Kidney (tissue), 14 donors: ENCODE results near the gene TNFSF13. TPM values are rescaled to one million over a fixed set of nuclear protein-coding genes. Genes with fewer than 3 reads are reported as not detected.

Experiments
- DNase-seq, 5 donors: peaks; one replicate each; pipeline ENCODE4 v3.0.0-alpha.2; 2013 to 2020
- FAIRE-seq: peaks from 2 replicates; lab custom pipeline; 2012; peaks lifted over from hg19 to GRCh38; lab: Jason Lieb, UNC
- H3K27ac ChIP-seq, 2 donors: one replicate each; pipeline ENCODE4 v1.7.0; 2013; ENCODE audit warnings: low read depth in 2 of 2, low read length in 2 of 2, inconsistent platforms in 1 of 2
- H3K27me3 ChIP-seq: one replicate; pipeline ENCODE4 v1.7.1; 2013; ENCODE audit warnings: low read length, inconsistent platforms; ENCODE audit not compliant: control insufficient read depth, insufficient read depth
- H3K36me3 ChIP-seq, 3 donors: one replicate each; pipeline versions ENCODE4 v1.7.0 to v1.7.1; 2013; ENCODE audit warnings: low read length in 3 of 3, control low read depth in 1 of 3, inconsistent platforms in 1 of 3; ENCODE audit not compliant: insufficient read depth in 3 of 3, control insufficient read depth in 2 of 3
- H3K4me1 ChIP-seq, 3 donors: one replicate each; pipeline versions ENCODE4 v1.7.0 to v1.7.1; 2013; ENCODE audit warnings: low read length in 3 of 3, inconsistent platforms in 1 of 3, low read depth in 1 of 3; ENCODE audit not compliant: control insufficient read depth in 2 of 3, insufficient read depth in 2 of 3
- H3K4me3 ChIP-seq, 3 donors: one replicate each; pipeline versions ENCODE4 v1.7.0 to v1.8.1; 2013; ENCODE audit warnings: low read length in 3 of 3, control low read depth in 1 of 3, inconsistent platforms in 1 of 3
- H3K9ac ChIP-seq, 3 donors: one replicate each; pipeline versions ENCODE4 v1.7.0 to v1.7.1; 2013; ENCODE audit warnings: low read length in 3 of 3, control low read depth in 1 of 3, inconsistent platforms in 1 of 3
- H3K9me3 ChIP-seq, 3 donors: one replicate each; pipeline versions ENCODE4 v1.7.0 to v1.7.1; 2013; ENCODE audit warnings: low read length in 3 of 3, control low read depth in 1 of 3, inconsistent platforms in 1 of 3; ENCODE audit not compliant: control insufficient read depth in 2 of 3, insufficient read depth in 1 of 3
- intact Hi-C: fragments of 100-400 bp; cut with DNase I; formaldehyde crosslinking; loops from one replicate; pipeline ENCODE4 v1.11.1; 2022
- polyA plus RNA-seq: library from polyadenylated mRNA; stranded (reverse); fragments of 350-450 nt; fragmentation: Illumina TruSeq; extraction: RNeasy Lipid Tissue Mini Kit (QIAGEN cat#74804); gene quantifications from one replicate; pipeline ENCODE4 v1.2.3, GENCODE V29; 2014; ENCODE audit warnings: low read depth, low replicate concordance; ENCODE audit not compliant: insufficient read depth
- total RNA-seq: library from RNA; stranded (reverse); fragmentation: NEBNext Ultra II Directional; extraction: Animal tissue kit (Norgen Biotek cat#: 25700); gene quantifications from one replicate; pipeline ENCODE4 v1.2.1, GENCODE V29; 2021
- TF ChIP-seq, protein P1 (sequence below): IDR thresholded peaks from 3 replicates; pipeline ENCODE4 v1.5.1; 2012; ENCODE audit warnings: mild to moderate bottlenecking, moderate library complexity, borderline replicate concordance; ENCODE audit not compliant: insufficient read depth; ENCODE audit errors: extremely low read depth
- donor health status: control.
- donor health status: control.
- donor health status: control.
- donor health status: control.
- donor health status: control.
- donor health status: DM: yes; HTN: yes; CAD: no.
- donor health status: Normal renal cell carcinoma (clear cell type).

Gene TNFSF13
- total and polyA plus RNA-seq, 2 donors from 2014 or later = 68.6 to 99.2 TPM

DNA sequence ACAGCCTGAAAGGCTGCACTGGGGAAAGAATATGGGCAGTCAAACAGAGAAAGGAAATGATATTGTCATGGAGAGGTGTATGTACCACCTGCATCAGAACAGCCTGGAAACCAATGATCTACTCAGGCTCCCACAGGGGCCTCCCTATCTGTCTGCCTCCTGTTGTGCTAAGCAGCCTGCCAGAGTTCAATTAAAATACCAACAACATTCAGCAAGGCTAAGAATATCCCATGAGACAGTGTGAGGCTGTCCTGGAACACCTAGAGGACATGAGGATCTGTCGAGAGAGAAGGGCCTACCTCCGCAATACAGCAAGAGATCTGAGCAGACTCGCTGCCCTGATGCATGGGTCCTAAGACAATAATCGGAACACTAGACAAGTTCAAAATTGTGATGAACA is 47.7 kb downstream of the TNFSF13 start:
- H3K4me3 ChIP-seq = no peak overlapping the region
- no peaks in the 10 kb centered on the region for H3K27me3 ChIP-seq
- peaks cover 6 to 29% (median 23%) of the 10 kb centered on the region in 3 donors for H3K36me3 ChIP-seq
- TF ChIP-seq, protein P1, sequence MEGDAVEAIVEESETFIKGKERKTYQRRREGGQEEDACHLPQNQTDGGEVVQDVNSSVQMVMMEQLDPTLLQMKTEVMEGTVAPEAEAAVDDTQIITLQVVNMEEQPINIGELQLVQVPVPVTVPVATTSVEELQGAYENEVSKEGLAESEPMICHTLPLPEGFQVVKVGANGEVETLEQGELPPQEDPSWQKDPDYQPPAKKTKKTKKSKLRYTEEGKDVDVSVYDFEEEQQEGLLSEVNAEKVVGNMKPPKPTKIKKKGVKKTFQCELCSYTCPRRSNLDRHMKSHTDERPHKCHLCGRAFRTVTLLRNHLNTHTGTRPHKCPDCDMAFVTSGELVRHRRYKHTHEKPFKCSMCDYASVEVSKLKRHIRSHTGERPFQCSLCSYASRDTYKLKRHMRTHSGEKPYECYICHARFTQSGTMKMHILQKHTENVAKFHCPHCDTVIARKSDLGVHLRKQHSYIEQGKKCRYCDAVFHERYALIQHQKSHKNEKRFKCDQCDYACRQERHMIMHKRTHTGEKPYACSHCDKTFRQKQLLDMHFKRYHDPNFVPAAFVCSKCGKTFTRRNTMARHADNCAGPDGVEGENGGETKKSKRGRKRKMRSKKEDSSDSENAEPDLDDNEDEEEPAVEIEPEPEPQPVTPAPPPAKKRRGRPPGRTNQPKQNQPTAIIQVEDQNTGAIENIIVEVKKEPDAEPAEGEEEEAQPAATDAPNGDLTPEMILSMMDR = no peak
- no peaks in the 10 kb centered on the region for H3K9me3 ChIP-seq
- H3K9ac ChIP-seq = no peak overlapping the region
- FAIRE-seq (no peak), DNase-seq (no peak)
- intact Hi-C loops = no loop called here
- H3K27ac ChIP-seq = no peak overlapping the region
- peaks cover 0 to under 1% (median 0%) of the 10 kb centered on the region in 3 donors for H3K4me1 ChIP-seq

- Histone ChIP-seq H3K9ac (no peak overlapping the region), H3K27me3 (no peaks in the 10 kb centered on the region), H3K4me3 (no peak overlapping the region), H3K9me3 (no peaks in the 10 kb centered on the region), H3K36me3 (peaks cover 2 to 5% (median 3%) of the 10 kb centered on the region in 3 donors), H3K4me1 (peaks cover 4 to 22% (median 17%) of the 10 kb centered on the region in 3 donors), H3K27ac (no peak overlapping the region)
- DNase-seq = no peak
- FAIRE-seq = no peak
- intact Hi-C loops = no loop called here
- TF ChIP-seq, protein P1 = no peak
These were observed 52.1 kb downstream of the TNFSF13 start for GRCh38 chr17:7610641-7611040.

Other genes with a start within 250 kb of the TNFSF13 start
Only the 30 nearest of the 31 such genes appear.
- 44.7 TPM for gene NEURL4, start 229.4 kb upstream of the TNFSF13 start, total RNA-seq
- gene NEURL4, start 229.4 kb upstream of the TNFSF13 start, polyA plus RNA-seq = 21.2 TPM
- 26.0 TPM for gene ACAP1, start 222.2 kb upstream of the TNFSF13 start, total RNA-seq
- gene ACAP1, start 222.2 kb upstream of the TNFSF13 start, polyA plus RNA-seq = 9.9 TPM
- gene KCTD11, start 206.6 kb upstream of the TNFSF13 start, total RNA-seq = 14.4 TPM
- gene KCTD11, start 206.6 kb upstream of the TNFSF13 start, polyA plus RNA-seq = 7.2 TPM
- not detected for gene TMEM95, start 203.6 kb upstream of the TNFSF13 start, total RNA-seq
- not detected for gene TMEM95, start 203.6 kb upstream of the TNFSF13 start, polyA plus RNA-seq
- gene TNK1, start 177.7 kb upstream of the TNFSF13 start, total RNA-seq = 9.3 TPM
- 7.6 TPM for gene TNK1, start 177.7 kb upstream of the TNFSF13 start, polyA plus RNA-seq
- 35.0 TPM for gene PLSCR3, start 164.2 kb upstream of the TNFSF13 start, total RNA-seq
- 26.4 TPM for gene PLSCR3, start 164.2 kb upstream of the TNFSF13 start, polyA plus RNA-seq
- gene TMEM256, start 154.7 kb upstream of the TNFSF13 start, total RNA-seq = 55.8 TPM
- gene TMEM256, start 154.7 kb upstream of the TNFSF13 start, polyA plus RNA-seq = 389 TPM
- 23.4 TPM for gene NLGN2, start 150.9 kb upstream of the TNFSF13 start, total RNA-seq
- gene NLGN2, start 150.9 kb upstream of the TNFSF13 start, polyA plus RNA-seq = 7.3 TPM
- not detected for gene SPEM1, start 138.4 kb upstream of the TNFSF13 start, total RNA-seq
- gene SPEM1, start 138.4 kb upstream of the TNFSF13 start, polyA plus RNA-seq = not detected
- gene SPEM2, start 133.1 kb upstream of the TNFSF13 start, total RNA-seq = not detected
- gene SPEM2, start 133.1 kb upstream of the TNFSF13 start, polyA plus RNA-seq = not detected
- gene SPEM3, start 129.9 kb upstream of the TNFSF13 start, total RNA-seq = not detected
- not detected for gene SPEM3, start 129.9 kb upstream of the TNFSF13 start, polyA plus RNA-seq
- gene TMEM102, start 123.3 kb upstream of the TNFSF13 start, total RNA-seq = 10.0 TPM
- gene TMEM102, start 123.3 kb upstream of the TNFSF13 start, polyA plus RNA-seq = 10.0 TPM
- gene FGF11, start 119.2 kb upstream of the TNFSF13 start, total RNA-seq = 1.4 TPM
- 7.7 TPM for gene FGF11, start 119.2 kb upstream of the TNFSF13 start, polyA plus RNA-seq
- gene CHRNB1, start 113.7 kb upstream of the TNFSF13 start, total RNA-seq = 11.9 TPM
- 19.3 TPM for gene CHRNB1, start 113.7 kb upstream of the TNFSF13 start, polyA plus RNA-seq
- 64.8 TPM for gene ZBTB4, start 79.1 kb upstream of the TNFSF13 start, total RNA-seq
- 23.2 TPM for gene ZBTB4, start 79.1 kb upstream of the TNFSF13 start, polyA plus RNA-seq
- gene SLC35G6, start 77.3 kb upstream of the TNFSF13 start, total RNA-seq = not detected
- gene SLC35G6, start 77.3 kb upstream of the TNFSF13 start, polyA plus RNA-seq = not detected
- 133 TPM for gene POLR2A, start 74.4 kb upstream of the TNFSF13 start, total RNA-seq
- gene POLR2A, start 74.4 kb upstream of the TNFSF13 start, polyA plus RNA-seq = 18.6 TPM
- gene TNFSF12, start 9.7 kb upstream of the TNFSF13 start, total RNA-seq = 48.0 TPM
- 61.8 TPM for gene TNFSF12, start 9.7 kb upstream of the TNFSF13 start, polyA plus RNA-seq
- 43.5 TPM for gene SENP3, start 3.2 kb downstream of the TNFSF13 start, total RNA-seq
- 50.3 TPM for gene SENP3, start 3.2 kb downstream of the TNFSF13 start, polyA plus RNA-seq
- gene CD68, start 20.9 kb downstream of the TNFSF13 start, total RNA-seq = 92.6 TPM
- gene CD68, start 20.9 kb downstream of the TNFSF13 start, polyA plus RNA-seq = 38.3 TPM
- 54.2 TPM for gene MPDU1, start 25.1 kb downstream of the TNFSF13 start, total RNA-seq
- 145 TPM for gene MPDU1, start 25.1 kb downstream of the TNFSF13 start, polyA plus RNA-seq
- 0.88 TPM for gene SOX15, start 31.3 kb downstream of the TNFSF13 start, total RNA-seq
- 0.80 TPM for gene SOX15, start 31.3 kb downstream of the TNFSF13 start, polyA plus RNA-seq
- gene FXR2, start 56.1 kb downstream of the TNFSF13 start, total RNA-seq = 29.3 TPM
- 59.2 TPM for gene FXR2, start 56.1 kb downstream of the TNFSF13 start, polyA plus RNA-seq
- gene SAT2, start 69.1 kb downstream of the TNFSF13 start, total RNA-seq = 74.7 TPM
- gene SAT2, start 69.1 kb downstream of the TNFSF13 start, polyA plus RNA-seq = 430 TPM
- gene SHBG, start 71.4 kb downstream of the TNFSF13 start, total RNA-seq = 0.57 TPM
- 4.6 TPM for gene SHBG, start 71.4 kb downstream of the TNFSF13 start, polyA plus RNA-seq
- 7.6 TPM for gene ATP1B2, start 92.2 kb downstream of the TNFSF13 start, total RNA-seq
- gene ATP1B2, start 92.2 kb downstream of the TNFSF13 start, polyA plus RNA-seq = 12.8 TPM
- gene TP53, start 128.7 kb downstream of the TNFSF13 start, total RNA-seq = 66.9 TPM
- 14.8 TPM for gene TP53, start 128.7 kb downstream of the TNFSF13 start, polyA plus RNA-seq
- 6.5 TPM for gene WRAP53, start 129.7 kb downstream of the TNFSF13 start, total RNA-seq
- gene WRAP53, start 129.7 kb downstream of the TNFSF13 start, polyA plus RNA-seq = 10.8 TPM
- gene EFNB3, start 146.5 kb downstream of the TNFSF13 start, total RNA-seq = 3.5 TPM
- gene EFNB3, start 146.5 kb downstream of the TNFSF13 start, polyA plus RNA-seq = 2.3 TPM
- 0.66 TPM for gene DNAH2, start 159.0 kb downstream of the TNFSF13 start, total RNA-seq
- 0.17 TPM for gene DNAH2, start 159.0 kb downstream of the TNFSF13 start, polyA plus RNA-seq